Measurements from ENCODE around the gene PGAP2.

- TF ChIP-seq ATOH8 (CRISPR knock-in tag; IDR thresholded peaks at IDR 0.05; ENCODE audit: low read depth): no peak
- TF ChIP-seq CEBPB (IDR thresholded peaks at IDR 0.05): no peak
- no peak for TF ChIP-seq CTCF (IDR thresholded peaks at IDR 0.05)
- no peak for TF ChIP-seq NFE2L2 (conservative IDR thresholded peaks at IDR 0.05; ENCODE audit: low read length)
- TF ChIP-seq EP300 (IDR thresholded peaks at IDR 0.05): no peak
- no peak for TF ChIP-seq POLR2A (IDR thresholded peaks at IDR 0.05; ENCODE audit: low read length)
- TF ChIP-seq MAX (IDR thresholded peaks at IDR 0.05): no peak
- TF ChIP-seq SMC3 (IDR thresholded peaks at IDR 0.05): no peak
- no peak for TF ChIP-seq CHD2 (IDR thresholded peaks at IDR 0.05; ENCODE audit: low read length, partially characterized antibody)
Measured at GRCh38 chr11:3796002-3796311, 12.4 kb upstream of the PGAP2 start.

Measured in A549 (cell line).